ENCODE data around the gene PAPPA. TPM values are rescaled to one million over a fixed set of nuclear protein-coding genes. Genes with fewer than 3 reads are reported as not detected.

PAPPA gene
- 0.02 TPM in 1 of 2 replicates, not detected in the other for total RNA-seq (2014; rRNA removed; shearing (Covaris generic))

- DNase-seq (ENCODE audit: low spot score), result no peak
Observed at GRCh38 chr9:116153765-116154333, at the start of gene PAPPA. Gene PAPPA (plus strand): TSS chr9:116153791. CDS start chr9:116154173, 382 bp downstream.

GRCh38 chr9:116103976-116104820 is 49.4 kb upstream of the PAPPA start:
- no peak for DNase-seq (ENCODE audit: low spot score)

GRCh38 chr9:116112236-116112635 is 41.4 kb upstream of the PAPPA start:
- DNase-seq (ENCODE audit: low spot score), result peak; percentile 41

GRCh38 chr9:116115761-116116353 is 37.7 kb upstream of the PAPPA start:
- DNase-seq (ENCODE audit: low spot score), result no peak

GRCh38 chr9:116116393-116116792 is 37.2 kb upstream of the PAPPA start:
- DNase-seq (ENCODE audit: low spot score), result no peak

GRCh38 chr9:116123171-116123570 is 30.4 kb upstream of the PAPPA start:
- DNase-seq (ENCODE audit: low spot score), result no peak

- no peak for DNase-seq (ENCODE audit: low spot score)
Observed at GRCh38 chr9:116124472-116125040, 29.0 kb upstream of the PAPPA start.

GRCh38 chr9:116133163-116133562 is 20.4 kb upstream of the PAPPA start:
- no peak for DNase-seq (ENCODE audit: low spot score)

- DNase-seq (ENCODE audit: low spot score), result no peak
Observed at GRCh38 chr9:116134975-116135374, 18.6 kb upstream of the PAPPA start.

GRCh38 chr9:116137010-116137409 is 16.6 kb upstream of the PAPPA start:
- no peak for DNase-seq (ENCODE audit: low spot score)

- DNase-seq (ENCODE audit: low spot score), result no peak
Observed at GRCh38 chr9:116137581-116137980, 16.0 kb upstream of the PAPPA start.

GRCh38 chr9:116141864-116142561 is 11.6 kb upstream of the PAPPA start:
- DNase-seq (ENCODE audit: low spot score), result no peak

- no peak for DNase-seq (ENCODE audit: low spot score)
Observed at GRCh38 chr9:116142706-116143492, 10.7 kb upstream of the PAPPA start.

GRCh38 chr9:116144038-116144437 is 9.6 kb upstream of the PAPPA start:
- peak; percentile 67 for DNase-seq (ENCODE audit: low spot score)

GRCh38 chr9:116144555-116144954 is 9.0 kb upstream of the PAPPA start:
- DNase-seq (ENCODE audit: low spot score), result no peak

GRCh38 chr9:116145036-116145435 is 8.6 kb upstream of the PAPPA start:
- DNase-seq (ENCODE audit: low spot score), result no peak

GRCh38 chr9:116147821-116148220 is 5.8 kb upstream of the PAPPA start:
- DNase-seq (ENCODE audit: low spot score), result no peak

GRCh38 chr9:116149844-116150243 is 3.7 kb upstream of the PAPPA start:
- DNase-seq (ENCODE audit: low spot score), result peak; percentile 38

GRCh38 chr9:116151199-116151598 is 2.4 kb upstream of the PAPPA start:
- DNase-seq (ENCODE audit: low spot score), result no peak

- DNase-seq (ENCODE audit: low spot score), result peak; percentile 43
Observed at GRCh38 chr9:116151966-116152381, 1.6 kb upstream of the PAPPA start.

- peak; percentile 23 for DNase-seq (ENCODE audit: low spot score)
Observed at GRCh38 chr9:116152390-116152789, 1.2 kb upstream of the PAPPA start.

Measured in A172 (cell line).